Mucosa of rectum (tissue), 2 donors: ENCODE data around the gene SLC7A11.

Source experiments
- H3K27ac ChIP-seq, 2 donors: one replicate each; pipeline ENCODE4 v1.7.0; 2013; ENCODE audit warnings: inconsistent platforms in 2 of 2, low read depth in 2 of 2, low read length in 2 of 2
- H3K27me3 ChIP-seq, 2 donors: one replicate each; pipeline ENCODE4 v1.7.0; 2013; ENCODE audit warnings: low read length in 2 of 2; ENCODE audit not compliant: control insufficient read depth in 2 of 2, insufficient read depth in 2 of 2
- H3K36me3 ChIP-seq, 2 donors: one replicate each; pipeline ENCODE4 v1.7.0; 2013; ENCODE audit warnings: low read length in 2 of 2; ENCODE audit not compliant: control insufficient read depth in 2 of 2, insufficient read depth in 2 of 2
- H3K4me1 ChIP-seq, 2 donors: one replicate each; pipeline ENCODE4 v1.7.0; 2013; ENCODE audit warnings: low read length in 2 of 2, mild to moderate bottlenecking in 1 of 2; ENCODE audit not compliant: control insufficient read depth in 2 of 2, insufficient read depth in 2 of 2
- H3K4me3 ChIP-seq, 2 donors: one replicate each; pipeline ENCODE4 v1.7.0; 2013; ENCODE audit warnings: low read length in 2 of 2
- H3K9ac ChIP-seq, 2 donors: one replicate each; pipeline ENCODE4 v1.7.0; 2013; ENCODE audit warnings: low read length in 2 of 2, low read depth in 1 of 2, mild to moderate bottlenecking in 1 of 2
- H3K9me3 ChIP-seq, 2 donors: one replicate each; pipeline ENCODE4 v1.7.0; 2013; ENCODE audit warnings: low read length in 2 of 2; ENCODE audit not compliant: control insufficient read depth in 2 of 2
- donor health status: healthy.
- donor health status: Normal muscosa, but diverticular disease.

The SLC7A11 gene

DNA sequence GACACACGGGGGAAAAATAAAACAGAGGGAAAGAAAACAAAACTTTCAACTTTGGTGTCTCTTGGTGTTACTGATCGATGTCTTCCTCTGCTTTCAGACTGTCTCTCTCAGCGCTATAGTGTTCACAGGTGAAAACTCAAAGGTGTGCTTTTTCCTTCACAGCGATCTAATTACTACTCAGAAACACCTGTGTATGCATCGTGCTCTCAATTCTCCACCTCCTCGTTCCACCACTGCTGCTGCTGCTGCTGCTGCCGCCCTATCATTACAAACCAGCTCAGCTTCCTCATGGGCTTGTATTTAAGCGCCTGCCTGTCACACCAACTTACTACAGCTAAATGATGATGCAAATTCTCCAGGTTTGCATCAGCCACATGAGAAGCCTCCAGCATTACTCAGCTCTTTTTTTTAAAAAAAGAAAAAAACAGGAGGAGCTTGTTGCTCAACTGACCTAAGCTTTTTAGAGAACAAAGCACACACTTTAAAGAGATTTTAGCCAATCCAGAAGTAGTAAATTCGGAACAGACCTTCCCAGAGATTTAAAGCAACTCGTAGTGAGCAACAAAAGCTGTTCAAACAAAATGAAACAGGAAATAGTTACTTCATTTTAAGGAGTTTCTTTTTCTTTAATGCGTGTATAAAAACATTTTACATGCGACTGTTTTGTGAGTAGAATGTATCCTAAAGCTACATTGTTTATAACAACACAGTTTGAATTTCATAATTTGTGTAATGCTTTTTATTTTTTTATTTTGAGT, at the start of gene SLC7A11:
TSS of gene SLC7A11 (minus strand) at position 274 of the 758 bp plus-strand sequence. CDS start 280 bp downstream, outside the sequence.
- peak within 1 kb of the TSS; percentile 76 for H3K4me3 ChIP-seq
- H3K9ac ChIP-seq, result peak within 1 kb of the TSS; percentile 52 to 69
- no peaks in the 10 kb centered on the region for H3K36me3 ChIP-seq
- peaks cover 4 to 8% of the 10 kb centered on the region in 2 donors for H3K4me1 ChIP-seq
- H3K27ac ChIP-seq, result peak within 1 kb of the TSS; percentile 77 to 85
- no peaks in the 10 kb centered on the region for H3K9me3 ChIP-seq
- H3K27me3 ChIP-seq, result no peaks in the 10 kb centered on the region

DNA sequence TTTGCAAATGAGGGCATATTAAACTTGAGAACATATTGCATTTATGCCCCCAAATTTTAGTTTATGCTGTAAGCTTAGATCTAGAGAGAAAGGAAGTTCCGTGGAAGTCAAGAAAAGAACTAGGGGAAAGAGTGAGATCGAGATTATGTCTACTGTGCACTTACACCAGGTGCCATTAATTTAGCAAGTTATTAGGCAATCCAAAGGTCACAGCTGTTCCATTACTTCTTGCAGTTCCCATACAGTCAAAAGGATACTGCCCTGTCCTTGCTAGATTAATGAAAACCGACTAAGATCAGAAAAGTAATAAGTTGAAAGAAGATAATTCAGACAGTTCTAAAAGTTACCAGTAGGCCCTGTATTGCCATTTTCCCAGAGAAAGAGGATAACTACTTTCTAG, 49.3 kb upstream of the SLC7A11 start:
- H3K9me3 ChIP-seq, result no peaks in the 10 kb centered on the region
- H3K36me3 ChIP-seq, result no peaks in the 10 kb centered on the region
- no peak overlapping the region for H3K27ac ChIP-seq
- no peaks in the 10 kb centered on the region for H3K27me3 ChIP-seq
- no peaks in the 10 kb centered on the region for H3K4me1 ChIP-seq
- H3K4me3 ChIP-seq, result no peak overlapping the region
- no peak overlapping the region for H3K9ac ChIP-seq

DNA sequence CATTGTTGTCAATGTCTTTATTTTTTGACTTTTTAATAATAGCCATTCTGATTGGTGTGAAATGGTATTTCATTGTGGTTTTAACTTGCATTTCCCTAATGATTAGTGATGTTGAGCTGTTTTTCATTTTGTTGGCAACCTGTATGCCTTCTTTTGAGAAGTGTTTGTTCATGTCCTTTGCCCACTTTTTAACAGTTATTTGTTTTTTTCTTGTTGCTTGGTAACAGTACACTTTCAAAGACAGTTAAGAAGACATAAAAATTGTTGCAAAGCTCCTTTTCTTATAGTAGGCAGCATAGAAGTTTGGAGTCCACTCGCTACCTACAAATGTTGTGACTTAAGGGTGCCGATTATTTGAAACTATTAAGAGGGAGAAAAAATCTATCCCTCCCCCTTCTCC, 48.7 kb upstream of the SLC7A11 start:
- Histone ChIP-seq H3K4me3 (no peak overlapping the region), H3K9me3 (no peaks in the 10 kb centered on the region), H3K27ac (no peak overlapping the region), H3K9ac (no peak overlapping the region), H3K4me1 (no peaks in the 10 kb centered on the region), H3K27me3 (no peaks in the 10 kb centered on the region), H3K36me3 (no peaks in the 10 kb centered on the region)

DNA sequence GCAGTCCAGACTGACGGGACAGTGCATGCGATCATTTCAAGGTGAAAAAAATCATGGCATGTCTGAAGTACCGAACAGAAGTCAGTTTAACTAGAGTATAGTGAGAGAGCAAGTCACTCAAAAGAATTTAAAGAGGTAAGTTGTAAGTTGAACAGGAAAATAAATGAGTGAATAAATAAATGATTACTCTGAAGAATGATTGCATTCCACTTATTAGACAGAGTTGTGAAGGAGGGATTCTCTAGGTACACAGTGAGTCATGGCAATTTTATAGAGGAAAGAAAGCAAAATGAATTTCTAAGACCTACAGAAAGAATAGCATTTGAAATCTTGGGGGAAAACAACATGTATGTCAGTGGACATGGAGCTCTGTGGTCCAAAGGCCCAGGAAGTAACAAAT, 37.1 kb upstream of the SLC7A11 start:
- Histone ChIP-seq H3K36me3 (no peaks in the 10 kb centered on the region), H3K27ac (no peak overlapping the region), H3K9ac (no peak overlapping the region)

DNA sequence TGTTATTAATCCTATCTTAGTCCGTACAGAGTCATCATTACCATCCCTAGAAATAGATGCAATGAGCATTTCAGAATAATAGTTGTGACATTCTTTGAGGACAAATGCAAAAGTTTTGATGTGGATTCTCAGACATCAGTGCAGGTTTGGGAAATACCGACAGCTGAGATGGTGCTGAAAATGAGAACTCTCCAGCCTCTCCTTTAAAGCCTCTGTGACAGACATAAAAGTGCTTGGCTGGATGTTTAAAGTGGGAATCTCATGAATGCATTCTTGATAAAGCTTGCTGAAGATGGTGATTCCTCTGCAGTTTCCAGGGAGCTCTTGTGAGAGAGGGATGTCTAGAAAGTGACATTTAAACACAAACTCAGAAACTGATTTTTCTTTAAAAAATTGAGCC, 35.0 kb upstream of the SLC7A11 start:
- H3K4me3 ChIP-seq, result no peak overlapping the region
- H3K27me3 ChIP-seq, result no peaks in the 10 kb centered on the region
- no peaks in the 10 kb centered on the region for H3K4me1 ChIP-seq
- H3K36me3 ChIP-seq, result no peaks in the 10 kb centered on the region
- no peak overlapping the region for H3K27ac ChIP-seq
- H3K9me3 ChIP-seq, result no peaks in the 10 kb centered on the region
- H3K9ac ChIP-seq, result no peak overlapping the region

More for the DNA sequence above, 37.1 kb upstream of the SLC7A11 start:
- Histone ChIP-seq H3K4me3 (no peak overlapping the region), H3K9me3 (no peaks in the 10 kb centered on the region), H3K4me1 (no peaks in the 10 kb centered on the region), H3K27me3 (no peaks in the 10 kb centered on the region)

- H3K9ac ChIP-seq, result no peak overlapping the region
These were observed 33.9 kb upstream of the SLC7A11 start for GRCh38 chr4:138275963-138276621.

GRCh38 chr4:138275216-138275615, 33.1 kb upstream of the SLC7A11 start:
- Histone ChIP-seq H3K9me3 (no peaks in the 10 kb centered on the region), H3K27me3 (no peaks in the 10 kb centered on the region), H3K4me3 (no peak overlapping the region), H3K27ac (no peak overlapping the region), H3K9ac (no peak overlapping the region), H3K36me3 (no peaks in the 10 kb centered on the region), H3K4me1 (no peaks in the 10 kb centered on the region)

More at GRCh38 chr4:138275963-138276621, 33.9 kb upstream of the SLC7A11 start:
- Histone ChIP-seq H3K4me1 (no peaks in the 10 kb centered on the region), H3K36me3 (no peaks in the 10 kb centered on the region), H3K27me3 (no peaks in the 10 kb centered on the region), H3K4me3 (no peak overlapping the region), H3K9me3 (no peaks in the 10 kb centered on the region), H3K27ac (no peak overlapping the region)

DNA sequence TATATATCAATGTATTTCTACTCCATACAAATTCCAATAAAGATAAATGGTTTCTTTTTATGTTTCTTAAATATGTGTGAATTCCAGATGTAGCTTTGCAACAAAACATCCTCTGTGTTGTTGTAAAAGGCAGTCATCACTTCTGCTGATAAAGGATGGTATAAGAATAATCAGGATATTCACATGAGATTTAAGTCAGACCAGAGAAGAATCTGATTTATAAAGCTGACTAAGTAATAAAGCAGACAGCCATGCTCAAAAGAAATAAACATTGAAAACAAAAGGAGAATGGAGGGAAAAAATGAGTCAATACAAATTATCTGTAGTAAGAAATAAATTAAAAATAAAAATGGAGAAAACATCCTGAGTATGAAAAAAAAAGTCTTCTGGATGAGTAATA, 27.0 kb upstream of the SLC7A11 start:
- H3K27ac ChIP-seq, result no peak overlapping the region
- H3K27me3 ChIP-seq, result no peaks in the 10 kb centered on the region
- H3K4me1 ChIP-seq, result no peaks in the 10 kb centered on the region
- H3K9me3 ChIP-seq, result no peaks in the 10 kb centered on the region
- H3K36me3 ChIP-seq, result no peaks in the 10 kb centered on the region
- H3K9ac ChIP-seq, result no peak overlapping the region
- no peak overlapping the region for H3K4me3 ChIP-seq

- no peaks in the 10 kb centered on the region for H3K36me3 ChIP-seq
- H3K9me3 ChIP-seq, result no peaks in the 10 kb centered on the region
- H3K27ac ChIP-seq, result no peak overlapping the region
- no peaks in the 10 kb centered on the region for H3K27me3 ChIP-seq
- peaks cover 2 to 6% of the 10 kb centered on the region in 2 donors for H3K4me1 ChIP-seq
- H3K4me3 ChIP-seq, result no peak overlapping the region
- no peak overlapping the region for H3K9ac ChIP-seq
These were observed 25.7 kb upstream of the SLC7A11 start for GRCh38 chr4:138267835-138268234.

DNA sequence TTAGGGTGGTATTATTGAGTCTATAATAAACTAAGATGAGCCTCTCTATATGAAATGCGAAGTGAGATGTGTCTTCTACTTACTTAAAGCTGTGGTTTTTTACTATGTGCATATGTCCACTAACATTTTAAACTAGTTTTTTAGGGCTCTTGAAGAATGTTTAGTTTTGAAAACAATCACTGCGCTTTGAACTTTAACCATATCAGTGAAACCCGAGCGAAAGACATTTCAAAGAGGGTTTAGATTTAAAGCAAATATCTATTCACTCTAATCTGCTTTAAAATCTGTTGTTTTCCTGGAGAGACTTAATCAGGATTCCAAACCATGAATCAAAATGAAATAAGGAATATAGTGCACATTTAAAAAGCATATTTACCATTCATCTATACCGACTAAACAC, 24.8 kb upstream of the SLC7A11 start:
- Histone ChIP-seq H3K4me3 (no peak overlapping the region), H3K27ac (no peak overlapping the region), H3K9me3 (no peaks in the 10 kb centered on the region), H3K4me1 (peaks cover 2 to 8% of the 10 kb centered on the region in 2 donors), H3K9ac (no peak overlapping the region), H3K27me3 (no peaks in the 10 kb centered on the region), H3K36me3 (no peaks in the 10 kb centered on the region)
